Gastroesophageal sphincter (tissue), 4 donors: ENCODE measurements around the gene CALY. TPM values are rescaled to one million over a fixed set of nuclear protein-coding genes. Genes with fewer than 3 reads are reported as not detected.
"Not testable (repeated sequence)": the region's sequence is repeated elsewhere in the genome, so short reads cannot be mapped to it uniquely, and the experiment has no call there.

ENCODE experiments used
- ATAC-seq: fragments of 150-250 bp; one replicate; pipeline ENCODE4 v1.9.1; 2016; ENCODE audit warnings: mild to moderate bottlenecking, moderate library complexity
- H3K27ac ChIP-seq, 4 donors: fragments of 200-600 bp; sonication (generic) in 3 of 4; 1 replicate in 3 of 4; 2 replicates in 1 of 4; pipeline ENCODE4 v1.5.1; 2016 to 2019
- H3K27me3 ChIP-seq: fragments of 200-600 bp; sonication (generic); one replicate; pipeline ENCODE4 v1.5.1; 2019
- H3K36me3 ChIP-seq, 2 donors: fragments of 200-600 bp; sonication (generic); one replicate each; pipeline ENCODE4 v1.5.1; 2019; ENCODE audit warnings: control low read depth in 1 of 2
- H3K4me1 ChIP-seq, 3 donors: fragments of 200-600 bp; sonication (generic); 1 replicate in 2 of 3; 2 replicates in 1 of 3; pipeline ENCODE4 v1.5.1; 2016 to 2019; ENCODE audit warnings: control low read depth in 2 of 3
- H3K4me3 ChIP-seq, 2 donors: fragments of 200-600 bp; sonication (generic); one replicate each; pipeline ENCODE4 v1.5.1; 2019; ENCODE audit warnings: mild to moderate bottlenecking in 1 of 2, moderate library complexity in 1 of 2
- H3K9me3 ChIP-seq, 3 donors: fragments of 200-600 bp; sonication (generic); one replicate each; pipeline ENCODE4 v1.5.1; 2017 to 2019; ENCODE audit warnings: control low read depth in 2 of 3
- CTCF ChIP-seq, 4 experiments: fragments of 200-600 bp in 2 of 4; fragments of 450-650 bp in 2 of 4; sonication (generic) in 1 of 4; IDR thresholded peaks; one replicate each; pipeline ENCODE4 v1.5.1; 2017 to 2019; ENCODE audit warnings: antibody characterized with exemption in 4 of 4, mild to moderate bottlenecking in 2 of 4, moderate library complexity in 2 of 4
- EP300 ChIP-seq: sonication (generic); formaldehyde crosslinking; IDR thresholded peaks from one replicate; pipeline ENCODE4 v1.6.1; 2017; ENCODE audit warnings: antibody characterized with exemption, mild to moderate bottlenecking
- POLR2A ChIP-seq, 2 donors: fragments of 450-650 bp; IDR thresholded peaks; one replicate each; pipeline ENCODE4 v1.6.1; 2017; ENCODE audit warnings: antibody characterized with exemption in 2 of 2, mild to moderate bottlenecking in 2 of 2, moderate library complexity in 1 of 2
- POLR2AphosphoS5 ChIP-seq: sonication (generic); formaldehyde crosslinking; IDR thresholded peaks from one replicate; pipeline ENCODE4 v1.6.1; 2017; ENCODE audit warnings: antibody characterized with exemption
- WGBS, 2 donors: methylation state at CpG; one replicate each; pipeline ENCODE4 v1.1.5; 2018; ENCODE audit warnings: low coverage in 1 of 2; 5-methylcytosine and 5-hydroxymethylcytosine counted together
- total RNA-seq, 4 donors: library from RNA; depleted of rRNA; stranded (reverse); fragments of >200 nt; gene quantifications; one replicate each; pipeline ENCODE4 v1.1.0, GENCODE V29; 2016

CALY gene
- total RNA-seq, 4 donors from 2014 or later: 0.47 to 1.5 (median 1.5) TPM; not detected in 1

GRCh38 chr10:133372507-133372906 lies 35.8 kb upstream of the CALY start:
- Histone ChIP-seq H3K4me1 (peaks cover 0 to 33% (median 15%) of the 10 kb centered on the region in 3 donors), H3K9me3 (no peaks in the 10 kb centered on the region), H3K36me3 (peaks cover 0 to 41% of the 10 kb centered on the region in 2 donors), H3K27ac (peak overlapping the region in 2 of 4 donors; percentile 91 to 93), H3K27me3 (no peaks in the 10 kb centered on the region), H3K4me3 (peak overlapping the region; percentile 87 to 97)
- TF ChIP-seq EP300 (no peak), POLR2AphosphoS5 (no peak), POLR2A (IDR thresholded peaks at IDR 0.05) (no peak), CTCF (IDR thresholded peaks at IDR 0.05) (no peak)
- 30% methylated on average over 4 of the region's 20 CpGs; no CpG with 5 or more reads in 1 of the 2 donors for WGBS, 2 donors
- no peak for ATAC-seq

DNA sequence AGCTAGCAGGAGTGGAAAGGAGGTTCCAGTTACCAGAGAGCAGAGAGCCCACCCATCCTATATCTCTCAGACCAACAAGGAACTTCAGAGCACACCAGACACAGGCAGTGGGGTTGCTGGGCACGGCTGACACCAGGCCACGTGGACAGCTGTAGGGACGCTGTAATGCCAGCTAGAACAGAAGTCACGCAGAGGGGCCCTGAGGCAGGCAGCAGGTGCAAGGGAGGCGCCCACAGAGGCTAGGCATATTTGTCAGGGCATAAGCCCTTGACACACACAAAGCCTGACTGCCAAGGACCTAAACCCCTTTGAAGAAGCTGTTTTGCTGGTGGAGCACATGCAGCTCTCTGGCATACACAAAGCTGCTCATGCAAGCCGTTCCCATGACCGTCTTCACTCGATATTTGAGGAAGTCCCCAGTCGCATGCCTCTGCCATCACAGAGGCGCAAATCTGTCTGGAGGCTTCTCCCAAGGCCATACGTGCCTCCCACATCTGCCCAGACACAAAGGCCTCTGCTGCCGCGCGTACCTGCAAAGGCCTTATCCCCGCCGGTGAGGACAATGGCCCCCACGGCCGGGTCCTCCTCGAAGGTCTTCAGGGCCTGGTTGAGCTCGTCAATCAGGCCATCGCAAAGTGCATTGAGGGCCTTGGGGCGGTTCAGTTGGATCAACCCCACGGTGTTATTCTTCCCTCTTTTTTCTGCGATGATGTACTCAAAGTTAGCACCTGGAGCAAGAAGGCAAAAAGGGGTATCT lies 33.5 kb upstream of the CALY start:
- Histone ChIP-seq H3K9me3 (no peaks in the 10 kb centered on the region), H3K4me1 (peaks cover 0 to 28% (median 15%) of the 10 kb centered on the region in 3 donors), H3K4me3 (no peak overlapping the region), H3K27ac (no peak overlapping the region), H3K36me3 (peaks cover 0 to 63% of the 10 kb centered on the region in 2 donors), H3K27me3 (no peaks in the 10 kb centered on the region)
- TF ChIP-seq POLR2A (IDR thresholded peaks at IDR 0.05): no peak
- no peak for TF ChIP-seq EP300
- TF ChIP-seq CTCF (IDR thresholded peaks at IDR 0.05): no peak
- ATAC-seq: no peak
- WGBS, 2 donors: 80 to 94% methylated on average over 2 to 3 of the region's 24 CpGs

DNA sequence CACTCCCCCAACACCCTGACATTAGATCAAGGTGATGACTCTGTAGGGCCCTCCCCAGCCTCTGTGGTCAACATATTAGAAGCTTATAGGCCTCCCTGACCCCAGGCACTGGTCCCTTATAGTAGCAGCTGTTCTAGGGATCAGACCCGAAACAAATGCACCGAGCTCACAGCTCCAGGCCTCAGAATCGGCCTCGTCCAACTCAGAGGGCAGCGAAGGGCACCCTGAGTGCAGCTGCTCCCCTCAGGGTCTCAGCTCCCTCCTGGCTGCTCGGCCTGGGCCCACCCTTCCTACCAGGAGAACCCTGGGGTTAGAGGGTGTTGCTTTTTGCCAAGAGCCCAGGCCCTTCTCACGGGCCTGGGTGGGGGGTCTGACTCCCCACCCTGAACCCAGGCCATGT lies 31.5 kb upstream of the CALY start:
- no peak for ATAC-seq

GRCh38 chr10:133367461-133367860 lies 30.8 kb upstream of the CALY start:
- no CpG with 5 or more reads among the region's 7 CpGs for WGBS, 2 donors
- not testable (repeated sequence) for H3K27ac ChIP-seq

More for the DNA sequence above, 31.5 kb upstream of the CALY start:
- TF ChIP-seq EP300: no peak
- TF ChIP-seq POLR2AphosphoS5: no peak
- TF ChIP-seq CTCF (IDR thresholded peaks at IDR 0.05): no peak
- TF ChIP-seq POLR2A (IDR thresholded peaks at IDR 0.05): no peak
- Histone ChIP-seq H3K9me3 (no peaks in the 10 kb centered on the region), H3K27ac (no peak overlapping the region), H3K27me3 (no peaks in the 10 kb centered on the region), H3K4me1 (peaks cover 0 to 17% (median 9%) of the 10 kb centered on the region in 3 donors), H3K36me3 (peaks cover 0 to 83% of the 10 kb centered on the region in 2 donors), H3K4me3 (no peak overlapping the region)
- WGBS, 2 donors: no CpG with 5 or more reads among the region's 7 CpGs

DNA sequence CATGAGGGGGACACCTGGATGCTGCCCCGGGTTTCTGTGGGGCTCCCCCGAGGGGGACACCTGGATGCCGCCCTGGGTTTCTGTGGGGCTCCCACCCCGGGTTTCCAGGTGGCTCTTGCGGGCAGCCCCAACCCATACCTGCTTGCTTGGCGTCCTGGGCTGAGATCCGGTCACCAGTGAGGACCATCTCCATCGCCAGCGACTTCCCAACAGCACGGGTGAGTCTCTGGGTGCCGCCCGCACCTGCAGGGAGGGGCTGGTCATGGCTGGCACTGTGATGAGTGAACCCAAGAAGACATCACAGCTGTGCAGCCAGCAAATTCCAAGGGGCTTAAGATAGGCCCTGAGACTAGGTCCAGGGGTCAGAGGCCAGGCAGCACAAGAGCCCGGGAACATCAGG lies 30.1 kb upstream of the CALY start:
- TF ChIP-seq POLR2A (IDR thresholded peaks at IDR 0.05): no peak
- 67% methylated on average over 1 of the region's 13 CpGs; no CpG with 5 or more reads in 1 of the 2 donors for WGBS, 2 donors

More at GRCh38 chr10:133367461-133367860, 30.8 kb upstream of the CALY start:
- not testable (repeated sequence) for H3K9me3 ChIP-seq, H3K27me3 ChIP-seq, H3K4me3 ChIP-seq, ATAC-seq
- Histone ChIP-seq H3K36me3 (peaks cover 0 to 90% of the 10 kb centered on the region in 2 donors), H3K4me1 (peaks cover 0 to 14% (median 7%) of the 10 kb centered on the region in 3 donors)

GRCh38 chr10:133366130-133366478 lies 29.4 kb upstream of the CALY start:
- Histone ChIP-seq H3K27ac (no peak overlapping the region), H3K9me3 (no peaks in the 10 kb centered on the region), H3K36me3 (peaks cover 0 to 96% of the 10 kb centered on the region in 2 donors), H3K4me1 (peaks cover 0 to under 1% (median 0%) of the 10 kb centered on the region in 3 donors), H3K4me3 (no peak overlapping the region), H3K27me3 (no peaks in the 10 kb centered on the region)
- no peak for ATAC-seq
- TF ChIP-seq EP300 (no peak), CTCF (IDR thresholded peaks at IDR 0.05) (no peak), POLR2AphosphoS5 (no peak), POLR2A (IDR thresholded peaks at IDR 0.05) (no peak)
- no CpG with 5 or more reads among the region's 17 CpGs for WGBS, 2 donors

More for the DNA sequence above, 30.1 kb upstream of the CALY start:
- H3K36me3 ChIP-seq: peaks cover 0 to 97% of the 10 kb centered on the region in 2 donors
- no peak overlapping the region for H3K4me3 ChIP-seq
- no peak for ATAC-seq
- H3K4me1 ChIP-seq: peaks cover 0 to 7% (median under 1%) of the 10 kb centered on the region in 3 donors
- no peaks in the 10 kb centered on the region for H3K27me3 ChIP-seq
- no peak overlapping the region for H3K27ac ChIP-seq
- H3K9me3 ChIP-seq: no peaks in the 10 kb centered on the region
